Stimulated activated CD4-positive, alpha-beta T cell treated with anti-CD3 and anti-CD28 coated beads, Interleukin-4, amount 100 ng/mL, for 1 hour (primary cell): ENCODE results near the gene CCNB1.
A peak's percentile ranks its signal among the peaks of the same experiment; 100 is the strongest.
"Not testable (repeated sequence)": the region's sequence is repeated elsewhere in the genome, so short reads cannot be mapped to it uniquely, and the experiment has no call there.

ENCODE experiments used
- DNase-seq: peaks from one replicate; pipeline ENCODE4 v3.0.0-alpha.2; 2020

The CCNB1 gene

GRCh38 chr5:69166686-69167492 lies at the start of gene CCNB1:
Gene CCNB1, plus strand, starts transcription at chr5:69167150. Its CDS starts 113 bp downstream, at chr5:69167263.
- peak; percentile 98 for DNase-seq

GRCh38 chr5:69129413-69129812 lies 37.5 kb upstream of the CCNB1 start:
- no peak for DNase-seq

GRCh38 chr5:69130241-69130640 lies 36.7 kb upstream of the CCNB1 start:
- DNase-seq = no peak

- DNase-seq = no peak
Observed at GRCh38 chr5:69131304-69131703, 35.6 kb upstream of the CCNB1 start.

GRCh38 chr5:69134126-69134525 lies 32.8 kb upstream of the CCNB1 start:
- DNase-seq = no peak

GRCh38 chr5:69136293-69136692 lies 30.7 kb upstream of the CCNB1 start:
- no peak for DNase-seq

GRCh38 chr5:69137208-69137607 lies 29.7 kb upstream of the CCNB1 start:
- DNase-seq = not testable (repeated sequence)

- no peak for DNase-seq
Observed at GRCh38 chr5:69137807-69138206, 29.1 kb upstream of the CCNB1 start.

GRCh38 chr5:69138766-69139165 lies 28.2 kb upstream of the CCNB1 start:
- DNase-seq = no peak

GRCh38 chr5:69140239-69140638 lies 26.7 kb upstream of the CCNB1 start:
- not testable (repeated sequence) for DNase-seq

GRCh38 chr5:69140827-69141226 lies 26.1 kb upstream of the CCNB1 start:
- DNase-seq = no peak

GRCh38 chr5:69148576-69148975 lies 18.4 kb upstream of the CCNB1 start:
- not testable (repeated sequence) for DNase-seq

GRCh38 chr5:69148981-69149675 lies 17.8 kb upstream of the CCNB1 start:
- no peak for DNase-seq

- DNase-seq = no peak
Observed at GRCh38 chr5:69149676-69150010, 17.3 kb upstream of the CCNB1 start.

- DNase-seq = no peak
Observed at GRCh38 chr5:69152731-69153130, 14.2 kb upstream of the CCNB1 start.

GRCh38 chr5:69156456-69156855 lies 10.5 kb upstream of the CCNB1 start:
- DNase-seq = no peak

- DNase-seq = no peak
Observed at GRCh38 chr5:69158039-69158438, 8.9 kb upstream of the CCNB1 start.

- DNase-seq = no peak
Observed at GRCh38 chr5:69160651-69161050, 6.3 kb upstream of the CCNB1 start.

GRCh38 chr5:69167493-69167855 lies 524 bp downstream of the CCNB1 start:
- DNase-seq = no peak

GRCh38 chr5:69167929-69168328 lies 979 bp downstream of the CCNB1 start:
- no peak for DNase-seq

GRCh38 chr5:69170495-69170894 lies 3.5 kb downstream of the CCNB1 start:
- DNase-seq = no peak

- DNase-seq = no peak
Observed at GRCh38 chr5:69170969-69171368, 4.0 kb downstream of the CCNB1 start.

GRCh38 chr5:69181659-69182293 lies 14.8 kb downstream of the CCNB1 start:
- DNase-seq = not testable (repeated sequence)

- no peak for DNase-seq
Observed at GRCh38 chr5:69184621-69185020, 17.7 kb downstream of the CCNB1 start.
